HG02642 (cell line): ENCODE measurements around the gene CHST6.
A peak's percentile ranks its signal among the peaks of the same experiment; 100 is the strongest.

Source experiments
- ATAC-seq: cut with Tn5 transposase; IDR thresholded peaks from one replicate; pipeline ENCODE4 v1.9.1; 2021; ENCODE audit warnings: mild to moderate bottlenecking; ENCODE audit not compliant: unreplicated experiment, poor library complexity

CHST6 gene

GRCh38 chr16:75478480-75479345, 16.5 kb downstream of the CHST6 start:
- no peak for ATAC-seq

DNA sequence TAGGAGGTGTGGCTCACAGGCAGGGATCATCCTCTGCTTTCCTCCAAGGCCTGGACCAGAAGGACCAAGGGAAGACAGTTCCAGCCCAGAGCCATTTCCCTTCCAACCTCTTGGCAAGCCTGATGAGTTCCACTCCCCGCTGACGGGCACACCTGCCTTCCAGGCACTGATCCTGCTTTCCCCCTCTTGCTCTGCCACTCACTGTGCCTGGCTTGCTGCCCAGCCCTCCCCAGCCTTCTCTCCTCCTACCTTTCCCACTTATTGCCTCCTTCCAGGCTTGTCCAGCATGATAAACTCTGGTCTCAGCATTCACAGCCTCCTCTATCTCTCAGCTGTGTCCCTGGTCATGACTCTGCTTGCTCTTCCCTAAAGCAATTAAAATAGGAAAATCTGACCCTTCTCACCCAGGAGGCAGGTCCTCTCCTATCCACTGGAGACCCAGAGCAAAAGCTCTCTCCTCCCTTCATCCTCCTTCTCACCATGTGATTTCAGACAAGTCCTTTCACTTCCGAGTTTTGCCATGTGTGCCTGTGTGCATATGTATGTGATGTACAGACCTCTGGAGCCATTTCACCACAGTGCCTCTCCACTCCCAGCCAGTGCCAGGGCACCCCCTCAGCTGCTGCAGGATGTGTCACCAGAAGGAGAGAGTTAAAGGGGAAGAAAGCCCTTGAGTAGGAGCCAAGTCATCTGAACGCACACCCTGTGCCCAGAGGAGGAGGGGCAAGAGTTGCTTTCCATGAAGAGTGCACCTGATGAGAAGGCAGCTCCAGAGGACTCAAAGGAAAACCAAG, 17.4 kb downstream of the CHST6 start:
- no peak for ATAC-seq

GRCh38 chr16:75476817-75477216, 18.4 kb downstream of the CHST6 start:
- ATAC-seq = no peak

- no peak for ATAC-seq
Observed at GRCh38 chr16:75475420-75475847, 19.8 kb downstream of the CHST6 start.

DNA sequence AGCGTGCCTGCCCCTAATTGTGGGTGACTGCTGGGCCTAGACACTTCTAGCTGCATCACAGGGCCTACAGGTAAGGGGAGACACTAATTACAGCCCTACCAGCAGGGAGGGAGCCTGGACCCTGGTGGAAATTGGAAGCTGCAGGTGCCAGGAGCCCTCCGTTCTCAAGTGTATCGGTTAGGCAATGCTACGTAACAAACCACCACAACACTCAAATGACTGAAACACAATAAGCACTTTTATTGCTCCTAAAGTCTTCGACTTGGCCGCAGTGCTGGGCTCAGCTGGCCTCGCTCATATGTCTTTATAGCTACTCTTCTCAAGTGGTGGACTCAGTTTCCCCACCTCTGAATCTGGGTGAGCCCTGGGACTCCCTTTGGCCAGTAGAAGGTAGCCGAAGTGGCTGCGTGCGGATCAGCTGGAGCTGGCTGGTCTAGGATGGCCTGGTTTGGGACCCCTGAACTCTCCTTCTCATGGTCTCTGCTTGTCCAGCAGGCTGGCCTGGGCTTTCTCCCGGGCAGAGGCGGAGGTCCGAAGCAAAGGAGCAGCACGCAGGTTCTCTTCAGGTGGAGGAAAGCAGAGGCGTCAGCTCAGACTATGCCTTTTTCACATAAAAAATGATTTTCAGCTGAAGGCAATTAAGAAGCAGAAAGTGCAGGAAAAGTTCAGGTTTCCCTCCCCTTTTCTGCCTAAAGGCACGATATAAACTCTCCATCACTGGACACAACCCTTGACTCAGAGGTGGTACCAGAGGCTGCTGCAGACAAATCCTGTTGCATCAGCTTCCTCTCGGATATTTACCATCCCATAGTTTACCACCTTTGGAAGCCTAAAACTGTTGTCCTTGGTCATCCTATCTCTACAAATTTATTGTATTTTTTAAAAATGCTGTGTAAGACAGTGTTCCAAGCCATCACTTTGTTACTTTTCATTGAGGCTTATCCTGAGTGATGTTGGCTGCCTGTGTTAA, 22.0 kb downstream of the CHST6 start:
- no peak for ATAC-seq

- ATAC-seq = peak; percentile 81
Observed at GRCh38 chr16:75471723-75472633, 23.3 kb downstream of the CHST6 start.

GRCh38 chr16:75466760-75467159, 28.5 kb downstream of the CHST6 start:
- no peak for ATAC-seq

GRCh38 chr16:75464122-75464918, 30.9 kb downstream of the CHST6 start, which contains the start of gene TMEM170A:
TSS of gene TMEM170A (minus strand) at chr16:75464689. CDS start at chr16:75464600, 89 bp downstream.
- peak; percentile 93 for ATAC-seq

DNA sequence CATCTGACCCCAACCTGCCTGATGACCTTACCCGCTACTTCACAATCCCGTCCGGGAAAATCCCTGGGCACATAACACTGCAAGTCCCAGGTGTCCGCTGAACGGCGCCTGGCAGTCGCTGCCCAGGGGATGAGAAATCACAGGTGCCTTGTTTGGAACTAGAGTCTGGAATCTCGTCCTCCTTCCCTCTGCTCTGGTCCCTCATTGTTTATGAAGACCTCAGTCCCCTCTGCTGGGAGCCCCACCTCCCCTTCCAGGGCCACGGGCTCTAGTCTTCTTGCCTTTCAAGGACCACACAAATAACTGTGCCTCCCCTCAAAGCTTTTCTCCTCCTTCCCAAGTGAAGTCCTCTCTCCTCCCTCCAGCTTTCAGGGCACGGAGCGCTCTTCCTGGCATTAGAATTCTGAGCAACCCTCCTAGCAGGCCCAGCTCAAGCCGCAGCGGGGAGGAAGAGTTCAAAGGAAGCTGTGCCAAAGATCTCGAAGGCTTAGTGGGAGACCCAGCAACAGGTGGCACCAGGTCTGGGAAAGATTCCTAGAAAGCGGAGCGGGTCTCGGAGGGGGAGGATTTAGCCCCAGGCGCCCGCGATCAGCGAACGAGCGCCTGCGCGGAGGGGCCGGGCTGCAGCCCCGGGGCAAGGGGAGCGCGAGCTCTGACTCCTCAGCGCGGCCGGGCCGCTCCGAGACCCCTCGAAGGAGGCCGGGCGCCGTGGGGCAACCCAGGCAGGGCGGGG, 31.7 kb downstream of the CHST6 start:
- ATAC-seq = peak; percentile 24

DNA sequence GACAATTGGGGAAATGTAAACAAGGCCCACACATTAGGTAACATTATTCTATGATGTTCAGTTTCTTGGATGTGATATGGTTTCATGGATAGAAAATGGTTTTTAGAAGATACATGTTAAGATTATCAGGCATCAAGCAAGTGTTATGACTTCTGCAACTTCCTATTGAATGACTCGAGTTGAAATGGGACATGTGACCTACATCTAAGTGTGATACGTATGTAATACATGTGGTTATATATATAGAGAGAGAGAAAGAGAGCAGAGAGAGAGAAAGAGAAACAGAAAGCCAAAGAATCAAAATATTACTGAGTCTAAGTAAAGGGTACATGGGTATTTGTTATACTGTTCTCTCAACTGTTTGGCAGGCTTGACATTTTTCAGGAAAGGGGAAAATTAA, 32.4 kb downstream of the CHST6 start:
- ATAC-seq = no peak

DNA sequence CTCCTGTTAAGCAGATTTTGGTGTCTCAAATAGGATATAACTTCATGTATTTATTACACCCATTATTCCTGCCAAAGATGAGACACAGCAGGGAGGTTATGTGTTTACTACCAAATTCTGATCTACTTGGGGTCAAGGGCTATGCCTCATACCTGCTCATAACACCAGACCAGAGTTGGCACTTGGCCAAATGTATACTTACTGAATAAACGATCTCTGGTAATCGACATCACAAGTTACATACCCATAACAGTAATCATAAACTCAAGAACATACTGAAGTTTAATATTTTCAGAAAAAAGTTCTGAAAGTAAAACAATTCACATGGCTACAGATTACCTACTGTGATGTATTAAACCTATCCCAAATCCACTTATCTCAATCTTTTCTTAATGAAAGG, 33.7 kb downstream of the CHST6 start:
- no peak for ATAC-seq

- no peak for ATAC-seq
Observed at GRCh38 chr16:75460446-75460845, 34.8 kb downstream of the CHST6 start.

DNA sequence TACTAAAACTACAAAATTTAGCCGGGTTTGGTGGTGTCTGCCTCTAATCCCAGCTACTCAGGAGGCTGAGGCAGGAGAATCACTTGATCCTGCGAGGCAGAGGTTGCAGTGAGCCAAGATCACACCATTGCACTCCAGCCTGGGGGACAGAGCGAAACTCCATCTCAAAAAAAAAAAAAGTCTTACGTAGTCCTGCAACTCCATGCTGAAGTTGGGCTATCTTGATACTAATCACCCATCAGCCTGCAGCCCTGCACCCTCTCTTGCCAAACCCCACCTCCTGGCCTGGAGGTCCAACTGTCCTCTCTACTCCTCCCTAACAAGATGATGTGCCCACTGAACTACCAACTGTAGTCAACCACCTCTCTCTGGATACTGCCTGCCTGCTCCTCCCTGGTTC, 35.5 kb downstream of the CHST6 start:
- ATAC-seq = no peak

DNA sequence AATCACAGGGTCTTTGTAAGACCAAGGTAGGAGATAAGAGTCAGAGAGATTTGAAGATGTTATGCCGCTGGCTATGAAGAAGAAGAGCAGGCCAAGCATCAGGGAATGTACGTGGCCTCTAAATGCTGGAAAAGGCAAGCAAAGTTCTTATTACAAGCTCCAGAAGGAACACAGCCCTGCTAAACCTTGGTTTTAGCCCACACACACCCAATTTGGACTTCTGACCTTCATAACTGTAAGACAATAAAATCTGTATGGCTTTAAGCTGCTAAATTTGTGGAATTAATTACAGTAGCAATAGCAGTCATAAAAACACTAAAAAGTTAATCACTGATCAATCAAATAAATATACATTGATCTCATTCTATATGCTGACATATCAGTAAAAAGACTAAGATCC, 36.8 kb downstream of the CHST6 start:
- no peak for ATAC-seq

- ATAC-seq = no peak
Observed at GRCh38 chr16:75458029-75458428, 37.2 kb downstream of the CHST6 start.

DNA sequence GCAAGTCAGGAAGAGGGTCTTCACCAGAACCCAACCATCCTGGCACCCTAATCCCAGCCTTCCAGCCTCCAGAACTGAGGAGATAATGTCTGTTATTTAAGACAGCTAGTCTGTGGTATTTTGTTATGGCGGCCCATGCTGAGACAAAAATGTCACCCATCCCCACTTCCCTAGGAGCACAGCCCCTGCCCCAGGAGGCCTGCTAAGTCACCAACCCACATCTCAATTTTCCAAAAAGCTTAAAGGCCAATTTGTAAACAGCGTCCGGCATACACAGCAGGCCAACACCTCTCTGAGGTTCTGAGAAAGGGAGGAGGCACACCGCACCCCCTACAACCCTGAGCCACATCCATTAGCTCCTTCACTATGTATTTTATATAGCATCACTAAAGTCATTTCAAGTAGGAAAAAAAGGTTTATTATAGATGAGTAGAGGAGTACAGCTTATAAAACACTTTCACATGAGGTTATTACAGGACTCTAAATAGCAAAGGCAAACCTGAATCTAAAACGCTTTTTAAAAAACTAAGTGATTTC, 37.7 kb downstream of the CHST6 start:
- no peak for ATAC-seq

GRCh38 chr16:75456971-75457370, 38.3 kb downstream of the CHST6 start:
- ATAC-seq = no peak
